HEK293 (cell line): ENCODE measurements around the gene TRPM7.

Source experiments
- CTCF ChIP-seq: fragments of 450-650 bp; formaldehyde crosslinking; IDR thresholded peaks from 2 replicates; pipeline ENCODE4 v1.5.1; 2016; ENCODE audit warnings: missing biosample characterization, missing genetic modification characterization
- KLF7 ChIP-seq: fragments of 450-650 bp; formaldehyde crosslinking; IDR thresholded peaks from 2 replicates; pipeline ENCODE4 v1.5.1; 2016; ENCODE audit warnings: missing biosample characterization, missing genetic modification characterization, borderline replicate concordance
- ZBTB7A ChIP-seq: fragments of 450-650 bp; formaldehyde crosslinking; IDR thresholded peaks from 2 replicates; pipeline ENCODE4 v1.5.1; 2016; ENCODE audit warnings: low read depth, missing biosample characterization, missing genetic modification characterization

GRCh38 chr15:50593761-50594160 lies 92.8 kb downstream of the TRPM7 start:
- no peak for TF ChIP-seq ZBTB7A
- no peak for TF ChIP-seq CTCF (tag by site-specific recombination)
- no peak for TF ChIP-seq KLF7 (tag by site-specific recombination)
